ENCODE results near the gene PTPRM.

PTPRM gene

DNA sequence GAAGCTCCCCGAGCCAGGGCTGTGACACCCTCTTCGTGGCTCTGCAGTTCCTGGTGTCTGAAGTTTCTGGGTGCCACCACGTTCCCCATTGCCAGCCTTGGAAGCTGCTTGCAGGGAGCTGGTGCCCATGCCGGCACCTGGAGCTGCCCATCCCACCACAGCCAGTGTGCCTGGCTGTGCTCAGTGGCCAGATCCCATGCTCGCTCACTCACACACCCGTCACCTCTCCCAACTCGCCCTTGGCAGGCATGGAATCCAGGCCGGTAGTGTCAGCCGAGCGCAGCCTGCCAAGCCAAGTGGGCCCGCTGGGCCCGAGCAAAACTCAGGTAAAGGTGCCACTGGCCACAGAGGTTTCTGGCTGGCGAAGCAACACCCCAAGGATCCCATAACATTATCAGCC, 370.2 kb downstream of the PTPRM start:
- H3K4me2 ChIP-seq = no peak overlapping the region
- H3K4me3 ChIP-seq (IDR thresholded peaks at IDR 0.05; ENCODE audit: insufficient read depth, low read depth, low read length) = no peak overlapping the region
- no peak overlapping the region for H3K27ac ChIP-seq
- no peaks in the 10 kb centered on the region for H3K36me3 ChIP-seq (ENCODE audit: insufficient read depth)
- no peak overlapping the region for H2AFZ ChIP-seq (ENCODE audit: low read depth)
- H4K20me1 ChIP-seq (ENCODE audit: insufficient read depth) = no peaks in the 10 kb centered on the region
- no peaks in the 10 kb centered on the region for H3K27me3 ChIP-seq (ENCODE audit: insufficient read depth, low read depth)
- H3K9ac ChIP-seq = no peak overlapping the region
- H3K4me1 ChIP-seq (ENCODE audit: low read depth, poor library complexity, severe bottlenecking) = no peaks in the 10 kb centered on the region
- TF ChIP-seq, protein P1, sequence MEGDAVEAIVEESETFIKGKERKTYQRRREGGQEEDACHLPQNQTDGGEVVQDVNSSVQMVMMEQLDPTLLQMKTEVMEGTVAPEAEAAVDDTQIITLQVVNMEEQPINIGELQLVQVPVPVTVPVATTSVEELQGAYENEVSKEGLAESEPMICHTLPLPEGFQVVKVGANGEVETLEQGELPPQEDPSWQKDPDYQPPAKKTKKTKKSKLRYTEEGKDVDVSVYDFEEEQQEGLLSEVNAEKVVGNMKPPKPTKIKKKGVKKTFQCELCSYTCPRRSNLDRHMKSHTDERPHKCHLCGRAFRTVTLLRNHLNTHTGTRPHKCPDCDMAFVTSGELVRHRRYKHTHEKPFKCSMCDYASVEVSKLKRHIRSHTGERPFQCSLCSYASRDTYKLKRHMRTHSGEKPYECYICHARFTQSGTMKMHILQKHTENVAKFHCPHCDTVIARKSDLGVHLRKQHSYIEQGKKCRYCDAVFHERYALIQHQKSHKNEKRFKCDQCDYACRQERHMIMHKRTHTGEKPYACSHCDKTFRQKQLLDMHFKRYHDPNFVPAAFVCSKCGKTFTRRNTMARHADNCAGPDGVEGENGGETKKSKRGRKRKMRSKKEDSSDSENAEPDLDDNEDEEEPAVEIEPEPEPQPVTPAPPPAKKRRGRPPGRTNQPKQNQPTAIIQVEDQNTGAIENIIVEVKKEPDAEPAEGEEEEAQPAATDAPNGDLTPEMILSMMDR (conservative IDR thresholded peaks at IDR 0.05; ENCODE audit: low read depth, low read length) = no peak
- H3K79me2 ChIP-seq (ENCODE audit: insufficient read depth, low read depth) = no peaks in the 10 kb centered on the region

DNA sequence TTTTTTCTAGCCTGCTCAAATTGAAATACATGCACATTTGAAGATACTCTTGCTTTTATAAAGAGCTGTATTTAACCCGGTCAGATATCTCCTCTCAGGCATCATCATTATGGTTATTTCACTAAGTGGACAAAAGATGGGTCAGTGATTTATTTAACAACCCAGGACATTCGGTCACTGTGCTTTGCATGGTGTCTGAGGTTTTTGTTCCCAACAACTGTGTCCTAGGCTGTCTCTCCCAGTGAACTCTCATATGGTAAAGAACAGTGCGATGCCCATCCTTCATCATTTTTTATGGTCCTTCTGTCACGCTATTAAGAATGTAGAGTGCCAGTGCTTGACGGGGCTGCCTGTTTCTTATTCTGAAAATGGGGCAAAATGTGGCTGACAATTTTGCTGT, 372.4 kb downstream of the PTPRM start:
- Histone ChIP-seq H2AFZ (ENCODE audit: low read depth) (no peak overlapping the region), H3K9ac (no peak overlapping the region), H4K20me1 (ENCODE audit: insufficient read depth) (no peaks in the 10 kb centered on the region), H3K79me2 (ENCODE audit: insufficient read depth, low read depth) (no peaks in the 10 kb centered on the region), H3K4me3 (IDR thresholded peaks at IDR 0.05; ENCODE audit: insufficient read depth, low read depth, low read length) (no peak overlapping the region), H3K27ac (no peak overlapping the region), H3K4me2 (no peak overlapping the region), H3K27me3 (ENCODE audit: insufficient read depth, low read depth) (no peaks in the 10 kb centered on the region), H3K36me3 (ENCODE audit: insufficient read depth) (no peaks in the 10 kb centered on the region), H3K4me1 (ENCODE audit: low read depth, poor library complexity, severe bottlenecking) (no peaks in the 10 kb centered on the region)
- TF ChIP-seq, protein P1 (conservative IDR thresholded peaks at IDR 0.05; ENCODE audit: low read depth, low read length) = no peak

DNA sequence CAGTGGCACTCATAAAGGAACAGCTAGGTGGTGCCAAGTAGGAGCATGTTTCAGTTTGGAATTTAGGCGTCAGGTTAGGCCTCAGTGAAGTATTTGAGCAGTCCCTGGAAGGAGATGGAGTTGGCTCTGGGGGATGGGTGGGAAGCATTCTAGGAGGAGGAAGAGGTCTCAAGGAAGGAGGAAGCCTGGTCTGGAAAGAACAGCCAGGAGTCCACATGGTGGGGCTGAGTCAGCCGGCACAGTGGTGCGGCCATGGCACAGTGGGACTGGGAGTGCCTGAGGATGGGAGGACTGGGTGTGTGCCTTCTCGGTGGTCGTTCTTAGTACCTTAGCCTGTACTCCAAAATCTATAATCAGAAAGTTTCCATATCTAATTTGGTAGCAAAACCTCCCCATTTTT, 373.3 kb downstream of the PTPRM start:
- no peaks in the 10 kb centered on the region for H3K4me1 ChIP-seq (ENCODE audit: low read depth, poor library complexity, severe bottlenecking)
- no peak overlapping the region for H3K27ac ChIP-seq
- H3K79me2 ChIP-seq (ENCODE audit: insufficient read depth, low read depth) = no peaks in the 10 kb centered on the region
- H4K20me1 ChIP-seq (ENCODE audit: insufficient read depth) = no peaks in the 10 kb centered on the region
- no peak overlapping the region for H2AFZ ChIP-seq (ENCODE audit: low read depth)
- H3K36me3 ChIP-seq (ENCODE audit: insufficient read depth) = no peaks in the 10 kb centered on the region
- H3K27me3 ChIP-seq (ENCODE audit: insufficient read depth, low read depth) = no peaks in the 10 kb centered on the region
- TF ChIP-seq, protein P1 (conservative IDR thresholded peaks at IDR 0.05; ENCODE audit: low read depth, low read length) = no peak
- H3K4me2 ChIP-seq = no peak overlapping the region
- no peak overlapping the region for H3K4me3 ChIP-seq (IDR thresholded peaks at IDR 0.05; ENCODE audit: insufficient read depth, low read depth, low read length)
- no peak overlapping the region for H3K9ac ChIP-seq

DNA sequence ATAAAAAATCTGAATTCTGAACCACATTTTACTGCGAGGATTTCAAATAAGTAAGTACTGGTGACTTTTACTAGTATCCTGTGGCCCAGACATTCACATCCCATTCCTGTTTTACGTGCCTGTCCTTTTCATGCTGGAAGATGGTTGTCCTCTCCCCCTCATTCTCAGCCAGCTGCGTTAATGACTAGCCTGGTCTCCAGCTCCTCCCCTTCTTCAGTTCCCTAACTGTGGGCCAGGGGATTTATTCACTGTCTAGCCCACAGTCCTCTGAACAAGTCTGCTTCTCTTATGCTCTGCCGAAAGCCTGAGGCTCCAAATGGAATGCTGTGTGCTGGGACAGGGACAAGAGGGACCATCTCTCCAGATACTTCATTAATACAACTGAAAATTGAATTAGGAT, 373.9 kb downstream of the PTPRM start:
- TF ChIP-seq, protein P1 (conservative IDR thresholded peaks at IDR 0.05; ENCODE audit: low read depth, low read length) = no peak
- H3K27ac ChIP-seq = no peak overlapping the region

More for the DNA sequence above, 373.9 kb downstream of the PTPRM start:
- H3K4me1 ChIP-seq (ENCODE audit: low read depth, poor library complexity, severe bottlenecking) = no peaks in the 10 kb centered on the region
- no peak overlapping the region for H3K4me3 ChIP-seq (IDR thresholded peaks at IDR 0.05; ENCODE audit: insufficient read depth, low read depth, low read length)
- H4K20me1 ChIP-seq (ENCODE audit: insufficient read depth) = no peaks in the 10 kb centered on the region
- no peaks in the 10 kb centered on the region for H3K79me2 ChIP-seq (ENCODE audit: insufficient read depth, low read depth)
- no peak overlapping the region for H3K4me2 ChIP-seq
- H3K9ac ChIP-seq = no peak overlapping the region
- H3K36me3 ChIP-seq (ENCODE audit: insufficient read depth) = no peaks in the 10 kb centered on the region
- H2AFZ ChIP-seq (ENCODE audit: low read depth) = no peak overlapping the region
- no peaks in the 10 kb centered on the region for H3K27me3 ChIP-seq (ENCODE audit: insufficient read depth, low read depth)

Measured in KMS-11 (cell line).